ENCODE results near the gene ADGRG4.
A peak's percentile ranks its signal among the peaks of the same experiment; 100 is the strongest.
"Not testable (repeated sequence)": the region's sequence is repeated elsewhere in the genome, so short reads cannot be mapped to it uniquely, and the experiment has no call there.

The ADGRG4 gene

GRCh38 chrX:136395271-136395670 is 94.5 kb downstream of the ADGRG4 start:
- peak; percentile 2 for DNase-seq

DNA sequence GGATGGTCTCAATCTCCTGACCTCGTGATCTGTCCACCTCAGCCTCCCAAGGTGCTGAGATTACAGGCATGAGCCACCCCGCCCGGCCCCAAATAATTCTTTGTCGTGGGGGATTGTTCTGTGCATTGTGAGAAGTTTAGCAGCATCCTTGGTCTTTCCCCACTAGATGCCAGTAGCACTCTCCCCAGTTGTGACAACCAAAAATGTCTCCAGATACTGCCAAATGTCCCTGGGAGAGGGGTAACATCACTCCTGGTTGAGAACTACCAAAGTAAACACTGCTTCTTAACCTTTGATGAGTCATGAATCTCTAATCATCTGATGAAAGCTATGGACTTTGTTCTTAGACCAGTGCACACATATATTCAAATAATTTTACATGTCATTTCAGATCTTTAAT is 96.2 kb downstream of the ADGRG4 start:
- DNase-seq, result no peak

- DNase-seq, result no peak
Observed at GRCh38 chrX:136405126-136405525, 104.4 kb downstream of the ADGRG4 start.

- DNase-seq, result no peak
Observed at GRCh38 chrX:136417806-136418205, 117.0 kb downstream of the ADGRG4 start.

- no peak for DNase-seq
Observed at GRCh38 chrX:136421338-136421737, 120.6 kb downstream of the ADGRG4 start.

GRCh38 chrX:136423724-136424123 is 123.0 kb downstream of the ADGRG4 start:
- DNase-seq, result no peak

GRCh38 chrX:136425996-136426395 is 125.2 kb downstream of the ADGRG4 start:
- no peak for DNase-seq

DNA sequence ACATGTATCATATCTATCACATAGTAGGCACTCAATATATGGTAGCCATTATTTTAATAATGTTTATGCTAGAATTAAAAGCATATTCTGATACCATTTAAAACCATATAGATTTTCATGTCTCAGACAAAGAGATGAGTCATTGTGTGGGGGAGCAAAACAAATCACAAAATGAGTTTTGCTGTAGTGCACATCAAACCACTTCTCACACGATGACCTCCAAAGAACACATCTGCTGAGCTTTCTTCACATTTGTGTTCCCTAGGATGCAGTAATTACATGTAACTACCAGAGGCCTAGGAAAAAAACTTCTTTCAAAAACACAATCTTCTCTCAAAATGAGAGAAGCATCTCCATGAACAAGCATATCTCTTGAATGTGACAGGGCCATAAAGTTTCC is 130.9 kb downstream of the ADGRG4 start:
- no peak for DNase-seq

- no peak for DNase-seq
Observed at GRCh38 chrX:136437774-136438173, 137.0 kb downstream of the ADGRG4 start.

- DNase-seq, result no peak
Observed at GRCh38 chrX:136438192-136438591, 137.4 kb downstream of the ADGRG4 start.

- DNase-seq, result not testable (repeated sequence)
Observed at GRCh38 chrX:136445674-136446073, 144.9 kb downstream of the ADGRG4 start.

DNA sequence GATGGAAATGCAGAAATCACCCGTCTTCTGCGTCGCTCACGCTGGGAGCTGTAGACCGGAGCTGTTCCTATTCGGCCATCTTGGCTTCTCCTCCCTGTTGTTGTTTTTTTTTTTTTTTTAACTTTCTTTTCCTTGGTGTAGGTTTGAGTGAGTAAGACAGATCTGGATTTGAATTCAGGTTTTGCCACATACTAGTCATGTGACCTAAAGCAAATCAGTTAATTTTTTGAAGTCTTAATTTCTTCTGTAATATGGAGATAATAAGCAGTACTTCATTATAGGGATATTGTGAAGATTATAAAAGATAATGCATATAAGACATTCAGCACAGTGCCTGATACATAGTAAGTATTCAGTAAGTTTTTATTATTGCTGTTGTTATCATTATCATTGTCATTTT is 145.4 kb downstream of the ADGRG4 start:
- DNase-seq, result no peak

DNA sequence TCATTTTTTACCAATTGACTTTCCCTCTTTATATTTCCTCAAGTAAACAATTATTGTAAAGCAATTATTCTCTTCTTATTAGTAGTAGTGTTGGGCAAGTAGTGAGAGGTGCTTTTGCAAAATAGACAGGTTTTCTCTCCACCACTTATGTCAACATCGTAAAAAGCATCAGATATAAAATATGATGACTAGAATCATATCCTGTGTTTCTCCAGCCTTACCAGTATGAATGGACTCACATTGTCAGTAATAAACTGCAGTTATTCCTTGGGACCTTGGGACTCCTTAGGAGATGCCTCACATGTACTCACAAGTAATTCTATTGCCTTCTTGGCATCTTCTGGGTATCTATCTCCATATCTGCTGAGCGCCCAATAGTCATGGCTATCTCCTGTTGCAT is 146.5 kb downstream of the ADGRG4 start:
- DNase-seq, result no peak

GRCh38 chrX:136447968-136448367 is 147.2 kb downstream of the ADGRG4 start:
- DNase-seq, result no peak

GRCh38 chrX:136450050-136450830 is 149.5 kb downstream of the ADGRG4 start:
- no peak for DNase-seq

DNA sequence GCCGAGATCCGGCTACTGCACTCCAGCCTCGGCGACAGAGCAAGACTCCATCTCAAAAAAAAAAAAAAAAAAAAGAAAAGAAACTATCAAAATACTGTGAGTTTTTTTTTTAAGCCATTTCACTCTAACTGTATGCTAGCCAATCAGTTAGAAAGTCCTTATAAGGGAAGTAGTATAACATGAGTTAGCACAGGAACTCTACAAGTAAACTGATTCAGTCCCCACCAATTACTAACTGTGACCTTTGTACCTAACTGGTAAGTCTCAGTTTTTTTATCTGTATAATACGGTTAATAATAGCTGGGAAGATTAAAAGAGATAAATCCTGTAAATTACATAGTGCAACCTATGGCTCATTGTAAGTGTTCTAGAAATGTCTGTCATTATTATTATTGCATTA is 151.9 kb downstream of the ADGRG4 start:
- DNase-seq, result no peak

GRCh38 chrX:136453114-136453513 is 152.4 kb downstream of the ADGRG4 start:
- no peak for DNase-seq

- DNase-seq, result no peak
Observed at GRCh38 chrX:136453771-136454170, 153.0 kb downstream of the ADGRG4 start.

GRCh38 chrX:136456133-136456532 is 155.4 kb downstream of the ADGRG4 start:
- DNase-seq, result no peak

- DNase-seq, result no peak
Observed at GRCh38 chrX:136457303-136457917, 156.6 kb downstream of the ADGRG4 start.

- DNase-seq, result no peak
Observed at GRCh38 chrX:136464589-136464988, 163.8 kb downstream of the ADGRG4 start.

Measured in fibroblast of skin of back (primary cell).